ENCODE data around the gene PBRM1.

The PBRM1 gene

DNA sequence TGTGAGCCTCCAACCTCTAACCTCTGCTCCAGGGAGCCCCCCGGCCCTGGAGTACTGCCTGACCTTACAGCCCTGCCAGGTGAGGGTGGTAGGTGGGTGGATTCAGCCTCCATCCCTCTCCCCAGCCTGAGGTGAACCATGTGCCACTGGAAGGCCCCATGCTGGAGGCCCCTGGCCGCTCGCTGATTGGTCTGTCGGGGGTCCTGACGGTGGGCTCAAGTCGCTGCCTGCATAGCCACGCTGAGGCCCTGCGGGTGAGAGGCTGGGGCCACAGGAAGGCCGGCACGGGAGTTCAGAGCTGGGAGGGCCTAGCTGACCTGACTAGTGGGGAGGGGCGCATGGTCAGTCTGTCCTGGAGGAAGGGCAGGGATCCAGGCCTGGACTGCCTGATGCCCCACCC, 171.1 kb downstream of the PBRM1 start:
- Histone ChIP-seq H3K9ac (ENCODE audit: insufficient read length) (no peak overlapping the region), H3K36me3 (ENCODE audit: insufficient read depth, low read length) (no peaks in the 10 kb centered on the region), H3K9me3 (ENCODE audit: low read depth, low read length) (no peaks in the 10 kb centered on the region), H3K27ac (no peak overlapping the region), H3K4me3 (no peak overlapping the region)
- no peak for TF ChIP-seq POLR2AphosphoS5 (IDR thresholded peaks at IDR 0.05; ENCODE audit: borderline replicate concordance, low read depth, low read length)
- TF ChIP-seq EZH2 (IDR thresholded peaks at IDR 0.05), result no peak
- TF ChIP-seq FOXP2 (optimal IDR thresholded peaks at IDR 0.05; ENCODE audit: control extremely low read depth, extremely low read length, insufficient read depth), result no peak
- DNase-seq (ENCODE audit: low read depth, low spot score), result no peak

GRCh38 chr3:52513281-52513680, 172.4 kb downstream of the PBRM1 start:
- H3K27ac ChIP-seq, result no peak overlapping the region
- H3K9me3 ChIP-seq (ENCODE audit: low read depth, low read length), result no peaks in the 10 kb centered on the region
- no peak for DNase-seq (ENCODE audit: low read depth, low spot score)
- H3K4me3 ChIP-seq, result no peak overlapping the region
- no peaks in the 10 kb centered on the region for H3K36me3 ChIP-seq (ENCODE audit: insufficient read depth, low read length)
- H3K9ac ChIP-seq (ENCODE audit: insufficient read length), result no peak overlapping the region
- no peak for TF ChIP-seq POLR2AphosphoS5 (IDR thresholded peaks at IDR 0.05; ENCODE audit: borderline replicate concordance, low read depth, low read length)
- no peak for TF ChIP-seq EZH2 (IDR thresholded peaks at IDR 0.05)
- no peak for TF ChIP-seq FOXP2 (optimal IDR thresholded peaks at IDR 0.05; ENCODE audit: control extremely low read depth, extremely low read length, insufficient read depth)

DNA sequence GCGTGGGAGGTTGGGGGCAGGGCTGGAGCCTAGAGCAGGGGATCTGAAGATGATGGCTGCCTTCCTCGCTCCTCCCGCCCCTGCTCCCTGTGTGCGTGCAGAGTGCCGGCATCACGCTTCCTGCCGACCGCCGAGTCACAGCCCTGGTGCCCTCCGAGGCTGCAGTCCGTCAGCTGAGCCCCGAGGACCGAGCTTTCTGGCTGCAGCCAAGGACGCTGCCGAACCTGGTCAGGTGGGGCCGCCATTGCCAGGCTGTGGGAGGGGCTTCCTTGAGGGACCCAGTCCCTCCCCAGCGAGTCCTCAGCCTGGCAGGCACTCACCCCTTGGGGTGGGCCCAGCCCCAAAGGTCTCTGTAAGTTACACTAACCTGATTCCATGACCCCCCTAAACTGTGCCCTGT, 173.0 kb downstream of the PBRM1 start:
- no peak for DNase-seq (ENCODE audit: low read depth, low spot score)
- H3K36me3 ChIP-seq (ENCODE audit: insufficient read depth, low read length), result no peaks in the 10 kb centered on the region
- no peak for TF ChIP-seq EZH2 (IDR thresholded peaks at IDR 0.05)
- TF ChIP-seq FOXP2 (optimal IDR thresholded peaks at IDR 0.05; ENCODE audit: control extremely low read depth, extremely low read length, insufficient read depth), result no peak
- TF ChIP-seq POLR2AphosphoS5 (IDR thresholded peaks at IDR 0.05; ENCODE audit: borderline replicate concordance, low read depth, low read length), result no peak
- no peak overlapping the region for H3K4me3 ChIP-seq
- no peaks in the 10 kb centered on the region for H3K9me3 ChIP-seq (ENCODE audit: low read depth, low read length)
- H3K27ac ChIP-seq, result no peak overlapping the region
- no peak overlapping the region for H3K9ac ChIP-seq (ENCODE audit: insufficient read length)

- Histone ChIP-seq H3K27ac (no peak overlapping the region), H3K9ac (ENCODE audit: insufficient read length) (no peak overlapping the region), H3K4me3 (no peak overlapping the region), H3K36me3 (ENCODE audit: insufficient read depth, low read length) (no peaks in the 10 kb centered on the region), H3K9me3 (ENCODE audit: low read depth, low read length) (no peaks in the 10 kb centered on the region)
- TF ChIP-seq EZH2 (IDR thresholded peaks at IDR 0.05) (no peak), FOXP2 (optimal IDR thresholded peaks at IDR 0.05; ENCODE audit: control extremely low read depth, extremely low read length, insufficient read depth) (no peak), POLR2AphosphoS5 (IDR thresholded peaks at IDR 0.05; ENCODE audit: borderline replicate concordance, low read depth, low read length) (no peak)
- no peak for DNase-seq (ENCODE audit: low read depth, low spot score)
These were observed 173.6 kb downstream of the PBRM1 start for GRCh38 chr3:52512105-52512504.

DNA sequence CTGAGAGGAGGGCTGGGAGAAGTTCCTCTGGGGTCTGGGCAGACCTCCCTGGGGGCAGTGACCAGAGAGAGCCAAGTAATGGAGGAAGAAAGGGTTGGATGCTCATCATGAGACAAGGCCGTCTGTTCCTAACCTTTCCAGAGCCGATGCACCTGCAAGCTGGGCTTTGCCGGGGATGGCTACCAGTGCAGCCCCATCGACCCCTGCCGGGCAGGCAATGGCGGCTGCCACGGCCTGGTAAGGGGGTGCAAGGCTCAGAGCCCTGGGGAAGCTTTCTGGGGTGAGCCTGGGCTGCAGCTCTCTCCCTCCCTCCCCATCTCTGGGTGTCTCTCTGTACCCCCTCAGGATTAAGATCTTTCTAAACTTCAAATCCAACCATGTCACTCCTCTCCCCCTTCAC, 174.2 kb downstream of the PBRM1 start:
- H3K9ac ChIP-seq (ENCODE audit: insufficient read length), result no peak overlapping the region
- H3K36me3 ChIP-seq (ENCODE audit: insufficient read depth, low read length), result no peaks in the 10 kb centered on the region
- no peaks in the 10 kb centered on the region for H3K9me3 ChIP-seq (ENCODE audit: low read depth, low read length)
- TF ChIP-seq POLR2AphosphoS5 (IDR thresholded peaks at IDR 0.05; ENCODE audit: borderline replicate concordance, low read depth, low read length), result no peak
- TF ChIP-seq EZH2 (IDR thresholded peaks at IDR 0.05), result no peak
- TF ChIP-seq FOXP2 (optimal IDR thresholded peaks at IDR 0.05; ENCODE audit: control extremely low read depth, extremely low read length, insufficient read depth), result no peak
- no peak overlapping the region for H3K27ac ChIP-seq
- DNase-seq (ENCODE audit: low read depth, low spot score), result no peak
- no peak overlapping the region for H3K4me3 ChIP-seq

- Histone ChIP-seq H3K9me3 (ENCODE audit: low read depth, low read length) (no peaks in the 10 kb centered on the region), H3K27ac (no peak overlapping the region), H3K36me3 (ENCODE audit: insufficient read depth, low read length) (no peaks in the 10 kb centered on the region), H3K4me3 (no peak overlapping the region), H3K9ac (ENCODE audit: insufficient read length) (no peak overlapping the region)
- no peak for TF ChIP-seq POLR2AphosphoS5 (IDR thresholded peaks at IDR 0.05; ENCODE audit: borderline replicate concordance, low read depth, low read length)
- no peak for TF ChIP-seq FOXP2 (optimal IDR thresholded peaks at IDR 0.05; ENCODE audit: control extremely low read depth, extremely low read length, insufficient read depth)
- TF ChIP-seq EZH2 (IDR thresholded peaks at IDR 0.05), result no peak
- DNase-seq (ENCODE audit: low read depth, low spot score), result no peak
These were observed 175.9 kb downstream of the PBRM1 start for GRCh38 chr3:52509753-52510328.

- no peak overlapping the region for H3K4me3 ChIP-seq
- H3K9me3 ChIP-seq (ENCODE audit: low read depth, low read length), result no peaks in the 10 kb centered on the region
- H3K36me3 ChIP-seq (ENCODE audit: insufficient read depth, low read length), result no peaks in the 10 kb centered on the region
- no peak for DNase-seq (ENCODE audit: low read depth, low spot score)
- no peak for TF ChIP-seq FOXP2 (optimal IDR thresholded peaks at IDR 0.05; ENCODE audit: control extremely low read depth, extremely low read length, insufficient read depth)
- TF ChIP-seq EZH2 (IDR thresholded peaks at IDR 0.05), result no peak
- TF ChIP-seq POLR2AphosphoS5 (IDR thresholded peaks at IDR 0.05; ENCODE audit: borderline replicate concordance, low read depth, low read length), result no peak
- H3K9ac ChIP-seq (ENCODE audit: insufficient read length), result no peak overlapping the region
- no peak overlapping the region for H3K27ac ChIP-seq
These were observed 178.4 kb downstream of the PBRM1 start for GRCh38 chr3:52507359-52507758.

DNA sequence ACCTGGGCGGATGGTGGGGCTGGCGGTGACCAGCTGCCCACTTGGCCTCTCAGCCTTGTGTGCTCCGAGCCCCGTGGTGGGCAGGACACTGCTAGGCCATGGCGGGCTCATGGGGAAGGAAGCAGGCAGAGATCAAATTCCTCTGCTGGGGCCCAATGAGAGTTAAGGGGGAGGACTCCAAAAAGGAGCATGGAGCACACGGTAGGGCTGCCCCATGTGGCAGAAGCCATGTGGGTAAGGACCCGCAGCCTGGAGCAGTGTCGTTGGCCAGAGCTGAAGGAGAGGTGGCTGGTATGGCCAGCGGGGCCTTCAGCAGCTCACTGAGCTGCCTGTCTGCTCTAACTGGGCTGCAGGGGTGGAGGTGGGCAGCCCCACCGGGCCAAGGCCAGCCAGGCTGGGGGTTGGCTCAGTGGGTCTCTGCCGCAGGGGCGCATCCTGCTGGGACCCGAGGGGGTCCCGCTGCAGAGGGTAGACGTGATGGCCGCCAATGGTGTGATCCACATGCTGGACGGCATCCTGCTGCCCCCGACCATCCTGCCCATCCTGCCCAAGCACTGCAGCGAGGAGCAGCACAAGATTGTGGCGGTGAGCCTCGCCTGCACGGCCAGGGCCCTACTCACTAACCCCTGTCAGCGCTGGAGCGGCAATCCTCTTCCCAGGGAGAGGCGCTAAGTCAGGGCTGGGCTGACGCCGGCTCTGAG, 179.3 kb downstream of the PBRM1 start:
- H3K9ac ChIP-seq (ENCODE audit: insufficient read length), result no peak overlapping the region
- H3K4me3 ChIP-seq, result no peak overlapping the region
- H3K9me3 ChIP-seq (ENCODE audit: low read depth, low read length), result no peaks in the 10 kb centered on the region
- DNase-seq (ENCODE audit: low read depth, low spot score), result no peak
- TF ChIP-seq EZH2 (IDR thresholded peaks at IDR 0.05) (no peak), POLR2AphosphoS5 (IDR thresholded peaks at IDR 0.05; ENCODE audit: borderline replicate concordance, low read depth, low read length) (no peak), FOXP2 (optimal IDR thresholded peaks at IDR 0.05; ENCODE audit: control extremely low read depth, extremely low read length, insufficient read depth) (no peak)
- no peaks in the 10 kb centered on the region for H3K36me3 ChIP-seq (ENCODE audit: insufficient read depth, low read length)
- H3K27ac ChIP-seq, result no peak overlapping the region

All from SK-N-MC (cell line).